Fibroblast of villous mesenchyme (primary cell): Measurements from ENCODE around the gene PXYLP1. TPM values are rescaled to one million over a fixed set of nuclear protein-coding genes. Genes with fewer than 3 reads are reported as not detected.

Experiments
- DNase-seq: peaks from one replicate; pipeline ENCODE4 v3.0.0-alpha.2; 2010; ENCODE audit warnings: low read depth
- H3K4me3 ChIP-seq: 2 replicates; pipeline ENCODE4 v1.5.1; 2011; ENCODE audit warnings: low read depth, mild to moderate bottlenecking, low read length
- CTCF ChIP-seq: IDR thresholded peaks from 2 replicates; pipeline ENCODE4 v1.5.1; 2012; ENCODE audit warnings: low read depth, mild to moderate bottlenecking, low read length; ENCODE audit not compliant: insufficient read depth
- total RNA-seq: library from RNA; depleted of rRNA; stranded (reverse); fragments of >200 nt; gene quantifications from 2 replicates; pipeline ENCODE4 v1.2.3, GENCODE V29; 2012

PXYLP1 gene
- total RNA-seq, 1 donor: 3.5 TPM

- H3K4me3 ChIP-seq: no peak overlapping the region
- no peak for DNase-seq
- TF ChIP-seq CTCF: no peak
Measured at GRCh38 chr3:141330235-141330634, 98.6 kb downstream of the PXYLP1 start.

GRCh38 chr3:141330718-141331376, 99.2 kb downstream of the PXYLP1 start:
- no peak overlapping the region for H3K4me3 ChIP-seq
- TF ChIP-seq CTCF: no peak
- no peak for DNase-seq

GRCh38 chr3:141331377-141332318, 100.0 kb downstream of the PXYLP1 start:
- no peak overlapping the region for H3K4me3 ChIP-seq
- TF ChIP-seq CTCF: no peak
- peak; percentile 93 for DNase-seq

- no peak overlapping the region for H3K4me3 ChIP-seq
- no peak for TF ChIP-seq CTCF
- DNase-seq: no peak
Measured at GRCh38 chr3:141332416-141332815, 100.8 kb downstream of the PXYLP1 start.

- peak; percentile 56 for DNase-seq
- no peak for TF ChIP-seq CTCF
- H3K4me3 ChIP-seq: no peak overlapping the region
Measured at GRCh38 chr3:141333836-141334626, 102.4 kb downstream of the PXYLP1 start.

GRCh38 chr3:141334627-141335250, 103.1 kb downstream of the PXYLP1 start:
- TF ChIP-seq CTCF: no peak
- no peak for DNase-seq
- no peak overlapping the region for H3K4me3 ChIP-seq
